CD4-positive, alpha-beta T cell treated with Interleukin-10 for 1 hour (primary cell): ENCODE measurements around the gene MMUT.
"Not testable (repeated sequence)": the region's sequence is repeated elsewhere in the genome, so short reads cannot be mapped to it uniquely, and the experiment has no call there.

Experiments
- DNase-seq: peaks from one replicate; pipeline ENCODE4 v3.0.0-alpha.2; 2020

The MMUT gene

GRCh38 chr6:49462927-49463611 is at the start of gene MMUT, which contains the start of gene CENPQ:
MMUT (minus strand) TSS chr6:49463253; CDS start chr6:49459466, 3,787 bp downstream.
CENPQ (plus strand) TSS chr6:49463370; CDS start chr6:49470177, 6,807 bp downstream.
- DNase-seq, result peak; percentile 93

- no peak for DNase-seq
Measured at GRCh38 chr6:49509342-49509741, 46.3 kb upstream of the MMUT start.

- no peak for DNase-seq
Measured at GRCh38 chr6:49506569-49507111, 43.6 kb upstream of the MMUT start.

DNA sequence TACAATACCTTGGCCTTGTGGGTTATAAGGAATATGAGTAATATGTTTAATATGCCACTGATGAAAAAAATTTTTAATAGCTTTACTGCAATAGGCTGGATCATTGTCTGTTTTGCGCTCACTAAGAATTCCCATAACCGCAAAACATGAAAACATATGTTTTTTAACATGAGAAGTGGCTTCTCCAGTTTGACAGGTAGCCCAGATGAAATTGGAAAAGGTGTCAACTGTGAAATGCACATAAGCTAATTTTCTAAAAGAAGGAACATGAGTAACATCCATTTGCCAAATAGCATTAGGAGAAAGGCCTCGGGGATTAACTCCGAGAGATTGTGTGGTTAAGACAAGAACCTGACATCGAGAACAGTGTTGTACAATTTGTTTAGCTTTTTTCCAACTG is 41.6 kb upstream of the MMUT start:
- no peak for DNase-seq

DNA sequence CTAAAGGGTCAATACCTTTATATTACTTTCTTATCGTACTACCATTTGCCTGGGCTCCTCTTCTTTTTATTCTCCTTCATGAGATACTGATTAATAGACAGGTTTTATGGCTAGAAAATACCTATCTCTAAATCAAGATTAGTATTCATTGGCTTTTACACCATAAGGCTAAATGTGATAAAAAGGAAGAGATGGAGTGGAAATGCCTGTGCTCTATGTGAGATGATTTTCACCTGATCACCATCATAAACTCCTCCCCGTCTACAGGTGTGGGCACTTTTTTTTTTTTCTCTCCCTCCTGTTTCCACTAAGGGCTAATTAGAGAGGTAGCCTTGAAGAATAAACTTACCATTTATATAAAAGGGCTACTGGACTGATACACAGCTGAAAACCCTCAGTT is 36.6 kb upstream of the MMUT start, which contains the start of gene GLYATL3:
Gene GLYATL3 (plus strand): TSS at position 301 of the 400 bp plus-strand sequence. CDS start 12,068 bp downstream, outside the sequence.
- no peak for DNase-seq

- no peak for DNase-seq
Measured at GRCh38 chr6:49499126-49499525, 36.1 kb upstream of the MMUT start.

DNA sequence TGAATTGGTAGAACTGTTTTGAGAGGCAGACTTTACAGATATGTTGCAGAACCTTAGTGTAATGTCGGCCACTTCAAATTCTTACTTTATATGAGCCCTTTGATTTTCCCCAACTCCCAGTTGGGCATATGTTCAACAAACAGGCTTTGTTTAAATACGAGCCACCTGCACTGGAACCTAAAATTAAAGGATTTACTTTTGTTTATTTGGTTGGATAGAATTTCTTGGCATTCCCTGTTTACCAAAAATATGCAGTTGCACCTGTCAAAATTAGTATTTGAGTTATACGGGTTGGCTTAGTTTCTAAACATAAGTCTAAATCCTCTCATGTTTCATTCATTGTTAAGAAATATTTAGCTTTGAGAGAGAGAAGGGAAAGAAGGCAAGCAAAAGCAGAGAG is 34.3 kb upstream of the MMUT start:
- no peak for DNase-seq

- DNase-seq, result no peak
Measured at GRCh38 chr6:49490633-49491032, 27.6 kb upstream of the MMUT start.

DNA sequence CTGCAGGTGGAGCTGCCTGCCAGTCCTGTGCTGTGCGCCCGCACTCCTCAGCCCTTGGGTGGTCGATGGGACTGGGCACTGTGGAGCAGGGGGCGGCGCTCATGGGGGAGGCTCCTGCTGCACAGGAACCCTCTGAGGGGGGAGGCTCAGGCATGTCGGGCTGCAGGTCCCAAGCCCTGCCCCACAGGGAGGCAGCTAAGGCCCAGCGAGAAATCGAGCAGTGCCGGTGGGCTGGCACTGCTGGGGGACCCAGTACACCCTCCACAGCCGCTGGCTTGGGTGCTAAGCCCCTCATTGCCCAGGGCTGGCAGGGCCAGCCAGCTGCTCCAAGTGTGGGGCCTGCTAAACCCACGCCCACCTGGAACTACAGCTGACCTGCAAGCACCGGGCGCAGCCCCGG is 20.3 kb upstream of the MMUT start:
- DNase-seq, result not testable (repeated sequence)

DNA sequence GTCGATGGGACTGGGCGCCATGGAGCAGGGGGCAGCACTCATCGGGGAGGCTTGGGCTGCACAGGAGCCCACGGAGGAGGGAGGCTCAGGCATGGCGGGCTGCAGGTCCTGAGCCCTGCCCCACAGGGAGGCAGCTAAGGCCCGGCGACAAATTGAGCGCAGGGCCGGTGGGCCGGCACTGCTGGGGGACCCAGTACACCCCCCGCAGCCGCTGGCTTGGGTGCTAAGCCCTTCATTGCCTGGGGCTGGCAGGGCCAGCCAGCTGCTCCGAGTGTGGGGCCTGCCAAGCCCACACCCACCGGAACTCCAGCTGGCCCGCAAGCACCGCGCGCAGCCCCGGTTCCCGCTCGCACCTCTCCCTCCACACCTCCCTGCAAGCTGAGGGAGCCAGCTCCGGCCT is 18.8 kb upstream of the MMUT start:
- DNase-seq, result not testable (repeated sequence)

DNA sequence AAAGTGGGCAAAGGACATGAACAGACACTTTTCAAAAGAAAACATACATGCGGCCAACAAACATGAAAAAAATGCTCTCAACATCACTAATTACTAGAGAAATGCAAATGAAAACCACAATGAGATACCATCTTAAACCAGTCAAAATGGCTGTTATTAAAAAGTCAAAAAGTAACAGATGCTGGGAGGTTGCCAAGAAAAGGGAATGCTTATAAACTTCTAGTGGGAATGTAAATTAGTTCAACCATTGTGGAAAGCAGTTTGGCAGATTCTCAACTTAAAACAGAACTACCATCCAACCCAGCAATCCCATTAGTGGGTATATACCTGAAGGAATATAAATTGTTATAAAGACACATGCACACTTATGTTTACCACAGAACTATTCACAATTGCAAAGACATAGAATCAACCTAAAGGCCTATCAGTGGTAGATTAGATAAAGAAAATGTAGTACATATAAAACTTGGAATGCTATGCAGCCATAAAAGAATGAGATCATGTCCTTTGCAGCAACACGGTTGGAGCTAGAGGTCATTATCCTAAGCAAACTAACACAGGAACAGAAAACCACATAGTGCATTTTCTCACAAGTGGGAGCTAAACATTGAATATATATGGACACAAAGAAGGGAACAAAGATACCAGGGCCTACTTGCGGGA is 16.4 kb upstream of the MMUT start:
- no peak for DNase-seq

DNA sequence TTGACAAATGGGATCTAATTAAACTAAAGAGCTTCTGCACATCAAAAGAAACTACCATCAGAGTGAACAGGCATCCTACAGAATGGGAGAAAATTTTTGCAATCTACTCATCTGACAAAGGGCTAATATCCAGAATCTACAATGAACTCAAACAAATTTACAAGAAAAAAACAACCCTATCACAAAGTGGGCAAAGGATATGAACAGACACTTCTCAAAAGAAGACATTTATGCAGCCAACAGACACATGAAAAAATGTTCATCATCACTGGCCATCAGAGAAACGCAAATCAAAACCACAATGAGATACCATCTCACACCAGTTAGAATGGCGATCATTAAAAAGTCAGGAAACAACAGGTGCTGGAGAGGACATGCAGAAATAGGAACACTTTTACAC is 13.5 kb upstream of the MMUT start:
- DNase-seq, result not testable (repeated sequence)

- DNase-seq, result no peak
Measured at GRCh38 chr6:49468042-49468441, 5.0 kb upstream of the MMUT start.

- DNase-seq, result no peak
Measured at GRCh38 chr6:49464691-49465090, 1.6 kb upstream of the MMUT start.

DNA sequence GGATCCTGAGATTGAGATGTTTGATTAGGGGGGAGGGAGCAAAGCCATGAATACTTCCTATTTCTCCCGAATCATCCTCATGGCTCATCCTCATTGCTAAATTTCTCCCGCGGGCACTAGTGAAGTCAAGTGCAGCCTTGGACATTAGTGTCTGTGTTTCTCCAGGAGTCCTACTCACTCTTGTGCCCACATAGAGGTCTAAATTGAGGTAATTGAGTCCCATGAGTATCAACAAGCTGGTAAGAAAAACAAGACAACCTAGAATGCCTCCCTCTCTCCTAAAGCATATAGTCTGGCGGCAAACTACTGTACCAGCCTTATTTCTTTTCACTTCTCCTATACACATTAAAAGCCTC is 537 bp upstream of the MMUT start:
- DNase-seq, result no peak

GRCh38 chr6:49462599-49462926 is 490 bp downstream of the MMUT start:
- no peak for DNase-seq

DNA sequence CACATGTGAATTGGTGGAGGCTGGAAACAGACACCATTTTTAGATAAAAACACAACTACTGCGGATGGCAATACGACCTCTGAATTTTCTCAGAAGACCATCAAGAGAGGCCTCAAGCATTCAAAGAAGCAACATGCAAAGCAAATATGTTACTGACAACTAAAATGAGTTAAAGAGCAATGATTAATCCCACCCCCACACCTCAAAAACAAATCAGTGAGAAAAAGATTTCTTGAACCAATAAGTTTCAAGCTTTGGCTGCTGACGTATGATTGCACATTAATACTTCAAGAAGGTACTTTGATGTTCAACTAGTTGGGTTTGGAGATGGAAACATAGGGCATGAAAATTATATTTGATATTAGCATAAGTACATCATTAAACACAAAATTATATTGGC is 982 bp downstream of the MMUT start:
- peak; percentile 11 for DNase-seq

DNA sequence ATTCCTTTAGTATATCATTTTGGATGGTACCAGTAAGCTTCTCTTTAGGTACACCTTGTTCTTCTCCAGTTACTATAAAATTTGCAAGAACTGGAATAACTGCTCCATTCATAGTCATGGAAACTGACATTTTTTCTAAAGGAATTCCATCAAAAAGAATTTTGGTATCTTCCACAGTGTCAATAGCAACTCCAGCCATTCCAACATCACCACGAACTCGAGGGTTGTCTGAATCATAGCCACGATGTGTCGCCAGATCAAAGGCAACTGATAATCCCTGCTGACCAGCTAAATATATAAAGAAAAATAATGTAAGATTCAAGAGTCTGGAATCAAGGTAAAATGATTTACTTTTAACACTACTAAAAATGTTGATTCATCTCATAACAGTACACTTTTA is 5.3 kb downstream of the MMUT start:
- DNase-seq, result no peak

DNA sequence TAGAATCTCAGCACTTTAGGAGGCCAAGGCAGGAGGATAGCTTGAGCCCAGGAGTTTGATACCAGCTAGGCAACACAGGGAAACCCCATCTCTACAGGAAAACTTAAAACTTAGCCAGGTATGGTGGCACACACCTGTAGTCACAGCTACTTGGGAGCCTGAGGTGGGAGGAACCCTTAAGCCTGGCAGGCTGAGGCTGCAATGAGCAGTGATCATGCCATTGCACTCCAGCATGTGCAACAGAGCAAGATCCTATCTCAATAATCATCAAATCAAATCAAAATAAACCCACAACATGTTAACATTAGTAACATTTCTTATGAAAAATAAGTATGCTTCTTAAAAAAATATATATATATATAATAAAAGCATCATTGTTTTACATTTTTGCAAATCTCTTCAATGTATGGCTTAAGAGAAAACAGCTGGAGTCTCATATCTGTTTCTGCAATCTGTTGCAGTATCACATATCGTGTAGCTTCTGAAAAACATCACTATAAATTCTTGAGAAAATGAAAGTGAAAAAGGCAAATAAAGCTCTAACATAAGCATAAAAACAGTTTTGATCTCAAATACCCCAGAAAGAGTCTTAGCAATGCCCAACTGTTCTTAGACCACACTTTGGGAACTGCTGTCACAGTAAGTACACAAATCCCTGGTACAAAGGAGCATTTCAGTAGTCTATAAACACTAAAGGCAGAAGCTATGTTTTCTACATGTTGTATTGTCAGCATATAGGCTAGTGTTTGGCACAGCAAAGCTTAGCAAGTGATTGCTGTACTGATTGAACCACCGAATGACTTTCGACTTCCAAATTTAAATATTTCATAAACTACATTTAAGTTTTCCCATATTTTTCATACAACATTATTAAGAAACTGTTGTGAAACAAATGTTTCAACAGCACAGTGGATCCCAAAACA is 8.0 kb downstream of the MMUT start:
- no peak for DNase-seq

DNA sequence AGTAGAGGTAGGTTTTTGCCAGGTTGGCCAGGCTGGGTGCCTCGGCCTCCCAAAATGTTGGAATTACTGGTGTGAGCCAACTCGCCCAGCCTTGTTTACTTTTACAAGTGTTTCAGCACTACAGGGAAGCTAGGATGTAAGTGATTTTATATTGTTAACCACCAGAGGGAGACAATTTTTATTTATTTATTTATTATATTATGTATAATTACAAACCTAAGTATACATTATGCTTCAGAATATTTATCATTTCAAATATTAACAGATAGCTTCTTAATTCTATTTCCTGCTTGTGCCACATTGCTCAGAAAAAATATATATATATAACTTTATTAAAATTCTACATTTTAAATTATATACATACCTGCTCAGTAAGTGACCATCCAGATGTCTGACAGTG is 9.8 kb downstream of the MMUT start:
- DNase-seq, result no peak

DNA sequence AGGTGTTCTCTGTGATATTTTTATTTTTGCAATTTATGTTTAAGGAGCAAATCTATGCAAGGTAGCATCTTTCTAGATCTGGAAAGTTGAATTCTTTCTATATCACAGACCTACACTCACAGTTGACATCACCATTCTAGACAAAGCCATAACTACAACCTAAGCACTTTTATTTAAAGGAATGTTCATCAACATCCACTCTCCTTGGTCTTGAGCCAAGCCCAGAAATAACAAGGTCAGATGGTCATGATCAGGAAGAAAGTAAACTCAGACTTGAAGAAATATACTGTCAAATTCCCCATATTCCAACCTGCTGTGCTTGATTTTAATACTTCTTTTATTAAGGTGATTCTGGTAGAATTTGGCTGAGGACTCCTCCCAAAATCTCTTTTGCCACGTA is 32.2 kb downstream of the MMUT start:
- DNase-seq, result no peak

GRCh38 chr6:49430187-49430586 is 32.9 kb downstream of the MMUT start:
- DNase-seq, result no peak

GRCh38 chr6:49423817-49424216 is 39.2 kb downstream of the MMUT start:
- no peak for DNase-seq
